HK-2 (cell line): Measurements from ENCODE around the gene PTPRD.

ENCODE experiments used
- DNase-seq: peaks from one replicate; pipeline ENCODE4 v3.0.0-alpha.2; 2018; ENCODE audit not compliant: unreplicated experiment

The PTPRD gene

GRCh38 chr9:8863886-8864544 lies 1748.8 kb downstream of the PTPRD start:
- no peak for DNase-seq

- DNase-seq: no peak
Observed at GRCh38 chr9:8863069-8863468, 1749.7 kb downstream of the PTPRD start.

- DNase-seq: no peak
Observed at GRCh38 chr9:8860925-8861324, 1751.9 kb downstream of the PTPRD start.

- DNase-seq: no peak
Observed at GRCh38 chr9:8860086-8860485, 1752.7 kb downstream of the PTPRD start.

GRCh38 chr9:8859416-8859815 lies 1753.4 kb downstream of the PTPRD start:
- DNase-seq: no peak

- no peak for DNase-seq
Observed at GRCh38 chr9:8858596-8859161, 1754.1 kb downstream of the PTPRD start.

- DNase-seq: peak; percentile 74
Observed at GRCh38 chr9:8857926-8858595, 1754.7 kb downstream of the PTPRD start.

- DNase-seq: peak; percentile 35
Observed at GRCh38 chr9:8857068-8857925, 1755.5 kb downstream of the PTPRD start.

- no peak for DNase-seq
Observed at GRCh38 chr9:8856396-8857067, 1756.3 kb downstream of the PTPRD start.

GRCh38 chr9:8855046-8855445 lies 1757.8 kb downstream of the PTPRD start:
- DNase-seq: no peak

GRCh38 chr9:8852301-8852864 lies 1760.4 kb downstream of the PTPRD start:
- no peak for DNase-seq

- DNase-seq: no peak
Observed at GRCh38 chr9:8850914-8851313, 1761.9 kb downstream of the PTPRD start.

GRCh38 chr9:8845808-8846207 lies 1767.0 kb downstream of the PTPRD start:
- no peak for DNase-seq

GRCh38 chr9:8845376-8845775 lies 1767.4 kb downstream of the PTPRD start:
- DNase-seq: no peak

- no peak for DNase-seq
Observed at GRCh38 chr9:8844549-8844948, 1768.3 kb downstream of the PTPRD start.

- no peak for DNase-seq
Observed at GRCh38 chr9:8842402-8843193, 1770.2 kb downstream of the PTPRD start.

GRCh38 chr9:8838136-8838535 lies 1774.7 kb downstream of the PTPRD start:
- no peak for DNase-seq

GRCh38 chr9:8835291-8835690 lies 1777.5 kb downstream of the PTPRD start:
- DNase-seq: no peak

GRCh38 chr9:8832955-8833354 lies 1779.8 kb downstream of the PTPRD start:
- DNase-seq: no peak

GRCh38 chr9:8832386-8832785 lies 1780.4 kb downstream of the PTPRD start:
- no peak for DNase-seq

- DNase-seq: no peak
Observed at GRCh38 chr9:8831568-8831967, 1781.2 kb downstream of the PTPRD start.
